Naive thymus-derived CD8-positive, alpha-beta T cell (primary cell): ENCODE measurements around the gene IL13. TPM values are rescaled to one million over a fixed set of nuclear protein-coding genes. Genes with fewer than 3 reads are reported as not detected.
"Not testable (repeated sequence)": the region's sequence is repeated elsewhere in the genome, so short reads cannot be mapped to it uniquely, and the experiment has no call there.

Experiments used
- ATAC-seq, 2 donors: fragments of 150-1000 bp; cut with Tn5 transposase in 1 of 2; sonication (Bioruptor Pico), chemical (Tn5 transposase) in 1 of 2; 1 replicate in 1 of 2; 2 replicates in 1 of 2; pipeline ENCODE4 v1.10.0; 2021; ENCODE audit warnings: mild to moderate bottlenecking in 2 of 2, moderate library complexity in 2 of 2
- POLR2A ChIA-PET: fragments of 350-600 bp; sonication (Branson Sonifier 250); formaldehyde crosslinking; loops from one replicate; lab custom pipeline; 2021; ENCODE audit warnings: antibody characterized with exemption; lab: Charles Lee
- DNase-seq, 10 donors: peaks; one replicate each; pipeline versions ENCODE4 v3.0.0 to v3.0.0-alpha.2; 2020 to 2022
- H3K27ac Mint-ChIP-seq, 10 donors: one replicate each; pipeline ENCODE4 v1.8.0; 2020 to 2022; ENCODE audit warnings: mild to moderate bottlenecking in 10 of 10, mixed read lengths in 10 of 10, moderate library complexity in 4 of 10, inconsistent platforms in 1 of 10
- H3K27me3 Mint-ChIP-seq, 5 donors: one replicate each; pipeline ENCODE4 v1.8.0; 2021 to 2022; ENCODE audit warnings: mixed read lengths in 5 of 5
- H3K36me3 Mint-ChIP-seq, 3 donors: one replicate each; pipeline ENCODE4 v1.8.0; 2020 to 2022; ENCODE audit warnings: mixed read lengths in 3 of 3, mild to moderate bottlenecking in 2 of 3, inconsistent platforms in 1 of 3
- H3K4me1 Mint-ChIP-seq, 4 donors: one replicate each; pipeline ENCODE4 v1.8.0; 2021 to 2022; ENCODE audit warnings: mixed read lengths in 4 of 4
- H3K4me3 Mint-ChIP-seq, 10 donors: one replicate each; pipeline ENCODE4 v1.8.0; 2020 to 2022; ENCODE audit warnings: mild to moderate bottlenecking in 10 of 10, mixed read lengths in 10 of 10, moderate library complexity in 6 of 10, inconsistent platforms in 1 of 10
- H3K9me3 Mint-ChIP-seq, 9 donors: one replicate each; pipeline ENCODE4 v1.8.0; 2020 to 2022; ENCODE audit warnings: mixed read lengths in 9 of 9, mild to moderate bottlenecking in 3 of 9, inconsistent platforms in 1 of 9, moderate library complexity in 1 of 9
- polyA plus RNA-seq, 3 donors: library from polyadenylated mRNA; unstranded; fragments of 300-500 nt; fragmentation: Illumina TruSeq; gene quantifications; one replicate each; pipeline ENCODE4 v1.2.3, GENCODE V29; 2021
- total RNA-seq, 8 experiments: library from RNA in 2 of 8; stranded (reverse) in 2 of 8; gene quantifications; one replicate each; pipeline ENCODE4 v1.2.3 and lab custom pipeline; 2021 to 2026

Gene IL13
- total and polyA plus RNA-seq, 5 experiments from 2014 or later: 0.31 TPM; not detected in 4

DNA sequence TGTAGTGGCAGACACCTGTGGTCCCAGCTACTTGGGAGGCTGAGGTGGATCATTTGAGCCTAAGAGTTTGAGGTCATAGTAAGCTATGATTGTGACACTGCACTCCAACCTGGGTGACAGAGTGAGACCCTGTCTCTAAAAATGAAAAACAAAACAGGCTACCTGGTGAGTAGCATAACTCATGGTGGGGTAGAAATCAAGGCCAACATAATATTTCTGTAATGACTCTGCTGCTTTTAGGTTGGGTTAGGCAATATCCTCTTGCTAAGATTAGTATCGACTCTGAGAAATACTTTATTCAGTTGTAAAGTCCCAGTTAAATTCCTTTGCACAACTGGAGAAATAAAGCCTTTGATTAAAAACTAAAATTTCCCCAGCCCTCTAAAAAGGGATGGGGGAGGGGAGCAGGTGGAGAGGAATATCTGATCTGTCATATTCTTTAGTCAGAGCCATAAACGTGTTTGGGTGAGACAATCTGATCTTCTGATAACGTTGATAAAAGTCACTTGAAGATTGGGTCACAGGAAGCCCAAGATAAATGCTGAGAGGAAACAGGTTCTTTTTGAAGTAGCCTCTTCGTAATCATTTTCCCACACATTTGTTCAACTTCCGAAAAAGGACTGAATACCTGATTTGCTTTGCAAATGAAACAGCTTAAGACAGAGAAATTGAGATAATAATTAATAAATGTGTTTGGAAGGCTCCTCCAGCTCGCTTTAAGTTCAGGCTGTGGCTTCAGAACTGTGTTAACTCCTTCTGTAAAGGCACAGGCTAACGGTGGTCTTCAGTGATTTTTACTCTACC, 30.8 kb downstream of the IL13 start:
- H3K27ac Mint-ChIP-seq: peak overlapping the region in 7 of 10 donors; percentile 3 to 68 (median 33)
- H3K4me3 Mint-ChIP-seq: peak overlapping the region in 5 of 10 donors; percentile 13 to 39 (median 28)
- peaks cover 7 to 34% (median 23%) of the 10 kb centered on the region in 4 donors for H3K4me1 Mint-ChIP-seq
- DNase-seq (peak in 2 of 10 donors; percentile 1 to 2), ATAC-seq (no peak)
- H3K27me3 Mint-ChIP-seq: no peaks in the 10 kb centered on the region
- POLR2A ChIA-PET: no interaction called here
- no peaks in the 10 kb centered on the region for H3K9me3 Mint-ChIP-seq
- H3K36me3 Mint-ChIP-seq: peaks cover 0 to 8% (median 6%) of the 10 kb centered on the region in 3 donors

- Mint-ChIP-seq H3K4me1 (peaks cover 7 to 34% (median 23%) of the 10 kb centered on the region in 4 donors), H3K9me3 (no peaks in the 10 kb centered on the region), H3K36me3 (peaks cover 0 to 8% (median 6%) of the 10 kb centered on the region in 3 donors), H3K4me3 (no peak overlapping the region), H3K27ac (peak overlapping the region in 1 of 10 donors; percentile 33), H3K27me3 (no peaks in the 10 kb centered on the region)
- ATAC-seq: no peak
- DNase-seq: no peak
- POLR2A ChIA-PET: no interaction called here
Measured at GRCh38 chr5:132689513-132689912, 31.5 kb downstream of the IL13 start.

GRCh38 chr5:132690156-132690555, 32.2 kb downstream of the IL13 start:
- Mint-ChIP-seq H3K4me1 (peaks cover 5 to 31% (median 22%) of the 10 kb centered on the region in 4 donors), H3K9me3 (no peaks in the 10 kb centered on the region), H3K36me3 (peaks cover 0 to 8% (median 6%) of the 10 kb centered on the region in 3 donors), H3K27me3 (no peaks in the 10 kb centered on the region), H3K4me3 (no peak overlapping the region), H3K27ac (no peak overlapping the region)
- no peak for ATAC-seq
- POLR2A ChIA-PET: no interaction called here
- no peak for DNase-seq

- ATAC-seq, DNase-seq, H3K27me3 Mint-ChIP-seq, H3K9me3 Mint-ChIP-seq, H3K4me3 Mint-ChIP-seq, POLR2A ChIA-PET: not testable (repeated sequence)
- Mint-ChIP-seq H3K36me3 (peaks cover 0 to 18% (median 16%) of the 10 kb centered on the region in 3 donors), H3K4me1 (peaks cover 4 to 26% (median 20%) of the 10 kb centered on the region in 4 donors), H3K27ac (peak overlapping the region in 5 of 10 donors; percentile 3 to 61 (median 18))
Measured at GRCh38 chr5:132691755-132692631, 34.0 kb downstream of the IL13 start.

DNA sequence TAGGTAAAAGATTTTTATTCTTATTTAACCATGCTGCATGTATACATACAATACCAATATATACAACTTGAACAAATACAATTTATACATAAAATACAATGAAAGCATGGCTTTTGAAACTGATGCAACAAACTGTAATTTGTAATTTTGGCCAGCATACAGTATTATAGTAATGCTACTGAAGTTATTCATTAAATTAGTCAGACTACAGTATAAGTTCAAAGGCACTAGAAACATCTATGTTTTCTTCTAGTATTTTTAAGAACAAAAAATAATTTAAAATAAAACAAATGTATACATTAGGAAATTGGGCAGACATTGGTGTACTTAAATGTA, 34.6 kb downstream of the IL13 start:
- no peaks in the 10 kb centered on the region for H3K27me3 Mint-ChIP-seq
- peaks cover 4 to 25% (median 19%) of the 10 kb centered on the region in 4 donors for H3K4me1 Mint-ChIP-seq
- H3K4me3 Mint-ChIP-seq: no peak overlapping the region
- peaks cover 0 to 21% (median 20%) of the 10 kb centered on the region in 3 donors for H3K36me3 Mint-ChIP-seq
- no peak for DNase-seq
- H3K27ac Mint-ChIP-seq: peak overlapping the region in 1 of 10 donors; percentile 57
- no peak for ATAC-seq
- POLR2A ChIA-PET: no interaction called here
- H3K9me3 Mint-ChIP-seq: no peaks in the 10 kb centered on the region

GRCh38 chr5:132695956-132696355, 38.0 kb downstream of the IL13 start:
- H3K4me1 Mint-ChIP-seq: peaks cover 0 to 5% (median 0%) of the 10 kb centered on the region in 4 donors
- POLR2A ChIA-PET: no interaction called here
- H3K27me3 Mint-ChIP-seq: no peaks in the 10 kb centered on the region
- H3K36me3 Mint-ChIP-seq: peaks cover 0 to 52% (median 34%) of the 10 kb centered on the region in 3 donors
- no peak overlapping the region for H3K27ac Mint-ChIP-seq
- H3K9me3 Mint-ChIP-seq: no peaks in the 10 kb centered on the region
- H3K4me3 Mint-ChIP-seq: no peak overlapping the region
- no peak for DNase-seq
- no peak for ATAC-seq

DNA sequence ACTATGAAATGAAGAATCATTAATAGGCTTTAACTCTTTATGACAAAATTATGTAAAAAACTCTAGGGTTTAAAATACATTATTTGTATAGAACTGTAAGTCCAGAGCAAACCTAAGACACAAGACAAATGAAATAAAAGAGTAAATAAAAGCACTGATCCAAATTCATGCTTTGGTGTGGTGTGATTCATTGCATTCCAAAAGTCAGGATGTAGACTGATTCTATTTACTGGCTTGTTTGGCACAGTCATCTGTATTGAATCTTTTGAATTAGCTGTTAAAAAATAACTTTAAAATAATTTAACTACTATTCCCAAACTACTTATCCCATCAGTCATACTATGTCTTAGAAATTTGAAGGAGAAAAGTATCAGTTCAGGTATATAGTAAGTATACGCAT, 46.9 kb downstream of the IL13 start:
- no peak overlapping the region for H3K27ac Mint-ChIP-seq
- POLR2A ChIA-PET: no interaction called here
- H3K4me1 Mint-ChIP-seq: peaks cover 0 to 2% (median 0%) of the 10 kb centered on the region in 4 donors
- ATAC-seq: no peak
- no peaks in the 10 kb centered on the region for H3K27me3 Mint-ChIP-seq
- DNase-seq: no peak
- no peaks in the 10 kb centered on the region for H3K9me3 Mint-ChIP-seq
- peaks cover 5 to 64% (median 23%) of the 10 kb centered on the region in 3 donors for H3K36me3 Mint-ChIP-seq
- no peak overlapping the region for H3K4me3 Mint-ChIP-seq

- POLR2A ChIA-PET: interaction anchor here (0.7 kb wide), 1 partner anchor 1878 kb away, joined by 5 read pairs; no protein-coding TSS in a partner anchor
- H3K4me1 Mint-ChIP-seq: no peaks in the 10 kb centered on the region
- H3K36me3 Mint-ChIP-seq: peaks cover 0 to 49% (median 11%) of the 10 kb centered on the region in 3 donors
- H3K4me3 Mint-ChIP-seq: no peak overlapping the region
- DNase-seq (no peak), ATAC-seq (no peak)
- H3K9me3 Mint-ChIP-seq: no peaks in the 10 kb centered on the region
- no peak overlapping the region for H3K27ac Mint-ChIP-seq
- H3K27me3 Mint-ChIP-seq: no peaks in the 10 kb centered on the region
Measured at GRCh38 chr5:132708645-132709044, 50.7 kb downstream of the IL13 start.

Other genes starting within 250 kb of the IL13 start
- gene IRF1, start 167.4 kb upstream of the IL13 start, total RNA-seq: 100 to 1,000 TPM; 116 to 127 TPM
- 100 to 1,000 TPM; 108 to 218 (median 141) TPM for gene IRF1, start 167.4 kb upstream of the IL13 start, polyA plus RNA-seq
- not detected for gene IL5, start 114.7 kb upstream of the IL13 start, total RNA-seq
- not detected for gene IL5, start 114.7 kb upstream of the IL13 start, polyA plus RNA-seq
- 10 to 100 TPM; 34.2 to 36.1 TPM for gene RAD50, start 101.2 kb upstream of the IL13 start, total RNA-seq
- 10 to 100 TPM; 12.0 to 30.2 (median 20.0) TPM for gene RAD50, start 101.2 kb upstream of the IL13 start, polyA plus RNA-seq
- not detected for gene IL4, start 15.8 kb downstream of the IL13 start, total RNA-seq
- not detected for gene IL4, start 15.8 kb downstream of the IL13 start, polyA plus RNA-seq
- gene KIF3A, start 79.4 kb downstream of the IL13 start, total RNA-seq: 10 to 100 TPM; 15.1 to 16.9 TPM
- 10 to 100 TPM in 2 of 3 donors, 1 to 10 TPM in 1; 8.5 to 13.5 (median 11.5) TPM for gene KIF3A, start 79.4 kb downstream of the IL13 start, polyA plus RNA-seq
- 10 to 100 TPM in 1 of 2 experiments, 1 to 10 TPM in 1; 10.0 to 10.2 TPM for gene CCNI2, start 89.3 kb downstream of the IL13 start, total RNA-seq
- gene CCNI2, start 89.3 kb downstream of the IL13 start, polyA plus RNA-seq: 1 to 10 TPM; 1.1 to 2.8 (median 1.7) TPM
- 1 to 10 TPM; 5.8 to 6.6 TPM for gene SEPTIN8, start 119.1 kb downstream of the IL13 start, total RNA-seq
- gene SEPTIN8, start 119.1 kb downstream of the IL13 start, polyA plus RNA-seq: 1 to 10 TPM in 2 of 3 donors, under 1 TPM in 1; 0.82 to 1.2 (median 1.1) TPM
- not detected for gene SOWAHA, start 155.1 kb downstream of the IL13 start, total RNA-seq
- not detected for gene SOWAHA, start 155.1 kb downstream of the IL13 start, polyA plus RNA-seq
- not detected for gene SHROOM1, start 172.5 kb downstream of the IL13 start, total RNA-seq
- gene SHROOM1, start 172.5 kb downstream of the IL13 start, polyA plus RNA-seq: not detected
- 1 to 10 TPM; 1.2 to 1.7 TPM for gene GDF9, start 208.3 kb downstream of the IL13 start, total RNA-seq
- gene GDF9, start 208.3 kb downstream of the IL13 start, polyA plus RNA-seq: under 1 TPM in 2 of 3 donors, not detected in 1; 0.30 to 0.45 TPM
- 100 to 1,000 TPM; 101 to 114 TPM for gene UQCRQ, start 208.5 kb downstream of the IL13 start, total RNA-seq
- gene UQCRQ, start 208.5 kb downstream of the IL13 start, polyA plus RNA-seq: 100 to 1,000 TPM; 594 to 702 (median 638) TPM
- 1 to 10 TPM; 4.7 to 6.8 TPM for gene LEAP2, start 215.5 kb downstream of the IL13 start, total RNA-seq
- gene LEAP2, start 215.5 kb downstream of the IL13 start, polyA plus RNA-seq: 1 to 10 TPM in 1 of 3 donors, under 1 TPM in 2; 0.64 to 2.1 (median 0.77) TPM